Neuronal stem cell (in vitro differentiated cells): Measurements from ENCODE around the gene FMO3.

Source experiments
- DNase-seq: peaks from one replicate; pipeline ENCODE4 v3.0.0-alpha.2; 2013; ENCODE audit warnings: low spot score
- H2AFZ ChIP-seq: one replicate; pipeline ENCODE4 v1.6.1; 2013; ENCODE audit warnings: mild to moderate bottlenecking, low read length, inconsistent platforms
- H2AK5ac ChIP-seq: 2 replicates; pipeline ENCODE4 v1.6.1; 2013; ENCODE audit warnings: low read depth, mild to moderate bottlenecking, inconsistent platforms, low read length, moderate library complexity, mixed read lengths
- H2BK120ac ChIP-seq: 2 replicates; pipeline ENCODE4 v1.6.1; 2013; ENCODE audit warnings: low read depth, mild to moderate bottlenecking, inconsistent platforms, low read length, moderate library complexity, mixed read lengths
- H2BK12ac ChIP-seq: one replicate; pipeline ENCODE4 v1.6.1; 2013; ENCODE audit warnings: low read length, inconsistent platforms
- H2BK15ac ChIP-seq: 2 replicates; pipeline ENCODE4 v1.6.1; 2013; ENCODE audit warnings: mild to moderate bottlenecking, low read length, inconsistent platforms, mixed read lengths
- H2BK5ac ChIP-seq: one replicate; pipeline ENCODE4 v1.6.1; 2013; ENCODE audit warnings: inconsistent platforms, mild to moderate bottlenecking, low read length, moderate library complexity
- H3K14ac ChIP-seq: one replicate; pipeline ENCODE4 v1.6.1; 2013; ENCODE audit warnings: low read length, inconsistent platforms
- H3K18ac ChIP-seq: 2 replicates; pipeline ENCODE4 v1.6.1; 2013; ENCODE audit warnings: low read length, inconsistent platforms
- H3K23ac ChIP-seq: 2 replicates; pipeline ENCODE4 v1.6.1; 2013; ENCODE audit warnings: low read depth, mild to moderate bottlenecking, mixed read lengths, low read length, inconsistent platforms; ENCODE audit not compliant: poor library complexity
- H3K27ac ChIP-seq: replicated peaks from 3 replicates; pipeline ENCODE4 v1.5.1; 2013; ENCODE audit warnings: low read length, inconsistent platforms
- H3K27me3 ChIP-seq, 3 experiments: 2 replicates each; pipeline ENCODE4 v1.6.1; 2013; ENCODE audit warnings: low read length in 3 of 3, mild to moderate bottlenecking in 2 of 3, inconsistent platforms in 1 of 3, low read depth in 1 of 3, mixed read lengths in 1 of 3, moderate library complexity in 1 of 3; ENCODE audit not compliant: control insufficient read depth in 3 of 3, insufficient read depth in 3 of 3
- H3K36me3 ChIP-seq, 2 donors: replicated peaks in 1 of 2; 2 replicates each; pipeline ENCODE4 v1.6.1; 2013; ENCODE audit warnings: low read length in 2 of 2; ENCODE audit not compliant: control insufficient read depth in 2 of 2, insufficient read depth in 2 of 2
- H3K4ac ChIP-seq: 2 replicates; pipeline ENCODE4 v1.6.1; 2013; ENCODE audit warnings: inconsistent platforms, mild to moderate bottlenecking, low read length, moderate library complexity
- H3K4me1 ChIP-seq, 2 donors: 1 replicate in 1 of 2; 2 replicates in 1 of 2; pipeline ENCODE4 v1.6.1; 2013; ENCODE audit warnings: low read length in 2 of 2, low read depth in 1 of 2; ENCODE audit not compliant: control insufficient read depth in 2 of 2, insufficient read depth in 1 of 2
- H3K4me2 ChIP-seq: one replicate; pipeline ENCODE4 v1.6.1; 2013; ENCODE audit warnings: mild to moderate bottlenecking, low read length, inconsistent platforms; ENCODE audit not compliant: insufficient read depth, poor library complexity, severe bottlenecking
- H3K4me3 ChIP-seq, 2 donors: 2 replicates each; pipeline ENCODE4 v1.5.1; 2013; ENCODE audit warnings: low read length in 2 of 2, mild to moderate bottlenecking in 2 of 2, inconsistent platforms in 1 of 2, moderate library complexity in 1 of 2
- H3K79me1 ChIP-seq: one replicate; pipeline ENCODE4 v1.6.1; 2013; ENCODE audit warnings: low read depth, mild to moderate bottlenecking, inconsistent platforms, low read length, moderate library complexity
- H3K9ac ChIP-seq: one replicate; pipeline ENCODE4 v1.6.1; 2013; ENCODE audit warnings: mild to moderate bottlenecking, low read depth, low read length, inconsistent platforms; ENCODE audit not compliant: poor library complexity
- H3K9me3 ChIP-seq, 2 donors: replicated peaks in 1 of 2; 2 replicates each; pipeline versions ENCODE3 to v1.6.1; 2013; ENCODE audit warnings: low read length in 2 of 2, mild to moderate bottlenecking in 2 of 2, inconsistent platforms in 1 of 2, low read depth in 1 of 2, mixed read lengths in 1 of 2, moderate library complexity in 1 of 2; ENCODE audit not compliant: control insufficient read depth in 2 of 2, insufficient read depth in 1 of 2
- H4K8ac ChIP-seq: one replicate; pipeline ENCODE4 v1.6.1; 2013; ENCODE audit warnings: low read depth, mild to moderate bottlenecking, inconsistent platforms, low read length, moderate library complexity
- H4K91ac ChIP-seq: one replicate; pipeline ENCODE4 v1.6.1; 2013; ENCODE audit warnings: low read length, low read depth, mild to moderate bottlenecking, inconsistent platforms; ENCODE audit not compliant: poor library complexity
- WGBS, 2 donors: extraction: QIAGEN DNeasy Blood & Tissue Kit; methylation state at CpG; one replicate each; pipeline ENCODE4 v1.1.7; 2013; ENCODE audit warnings: missing lambda C conversion rate in 2 of 2, mixed read lengths in 1 of 2; ENCODE audit not compliant: insufficient read length in 2 of 2, insufficient replicate concordance in 1 of 2; ENCODE audit errors: extremely low coverage in 2 of 2; 5-methylcytosine and 5-hydroxymethylcytosine counted together

Gene FMO3

DNA sequence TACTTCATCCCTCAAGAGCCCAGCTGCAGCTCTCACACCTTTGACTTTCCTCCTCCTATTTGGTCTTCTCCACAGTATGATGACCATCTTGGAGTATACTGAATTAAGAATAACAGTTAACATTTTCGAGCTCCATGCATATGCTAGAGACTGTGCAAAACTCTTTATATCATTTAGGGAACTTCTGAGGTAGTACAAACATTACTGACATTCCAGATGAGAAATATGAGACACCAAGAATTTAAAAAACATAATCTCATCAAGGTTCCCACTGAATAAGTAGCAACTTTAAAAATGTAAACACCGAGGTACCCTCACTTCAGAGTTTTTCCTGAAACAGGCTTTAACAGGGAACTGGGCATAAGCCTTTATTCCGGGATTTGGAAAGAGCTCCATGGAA lies 22.7 kb downstream of the FMO3 start:
- Histone ChIP-seq H2AK5ac (no peak overlapping the region), H4K8ac (no peak overlapping the region), H4K91ac (no peak overlapping the region), H3K14ac (no peak overlapping the region), H3K23ac (no peak overlapping the region), H3K4me2 (no peak overlapping the region), H3K27ac (no peak overlapping the region), H2AFZ (no peak overlapping the region), H2BK12ac (no peak overlapping the region), H3K36me3 (no peaks in the 10 kb centered on the region), H3K9ac (no peak overlapping the region), H3K4ac (no peak overlapping the region), H3K27me3 (no peaks in the 10 kb centered on the region), H2BK5ac (no peak overlapping the region), H3K4me1 (no peaks in the 10 kb centered on the region), H2BK15ac (no peak overlapping the region), H3K18ac (no peak overlapping the region), H3K4me3 (no peak overlapping the region), H3K9me3 (no peaks in the 10 kb centered on the region), H2BK120ac (no peak overlapping the region), H3K79me1 (no peaks in the 10 kb centered on the region)
- DNase-seq = no peak
- no CpG with 5 or more reads among the region's 3 CpGs for WGBS, 2 donors

DNA sequence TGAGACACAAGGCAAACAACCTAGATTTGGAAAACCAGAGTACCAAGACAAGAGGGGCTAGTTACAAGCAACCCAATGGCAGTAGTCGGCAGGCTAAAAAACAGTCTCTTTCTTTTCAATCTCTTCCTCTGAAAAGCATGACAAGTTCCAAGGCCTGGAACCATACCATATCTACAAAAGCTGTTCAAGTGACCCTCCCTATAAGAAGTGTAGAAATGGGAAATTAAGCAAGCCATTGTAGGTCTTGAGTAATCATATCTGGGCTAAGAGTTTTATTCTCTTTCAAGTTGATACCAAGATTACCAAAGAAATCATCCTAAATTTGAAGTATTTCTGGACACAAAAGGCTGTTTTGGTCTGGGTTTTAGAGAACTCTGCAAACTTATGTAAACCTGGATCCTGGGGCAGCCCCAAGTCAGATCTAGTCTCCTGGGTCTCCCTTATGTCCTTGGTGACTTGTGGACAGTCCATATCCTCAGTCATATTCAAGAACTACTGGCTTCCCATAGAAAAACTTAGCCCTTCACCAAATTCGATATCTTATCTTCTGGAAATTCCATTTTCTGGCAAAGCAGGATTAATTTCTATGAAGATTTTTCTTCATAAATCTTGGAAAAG lies 24.7 kb downstream of the FMO3 start:
- Histone ChIP-seq H3K27ac (no peak overlapping the region), H3K79me1 (no peaks in the 10 kb centered on the region), H2BK15ac (no peak overlapping the region), H3K9ac (no peak overlapping the region), H2BK12ac (no peak overlapping the region), H2AK5ac (no peak overlapping the region), H3K9me3 (no peaks in the 10 kb centered on the region), H3K4me2 (no peak overlapping the region), H4K8ac (no peak overlapping the region), H3K14ac (no peak overlapping the region), H3K23ac (no peak overlapping the region), H3K4me1 (no peaks in the 10 kb centered on the region), H2AFZ (no peak overlapping the region), H2BK5ac (no peak overlapping the region), H3K27me3 (no peaks in the 10 kb centered on the region), H4K91ac (no peak overlapping the region), H3K4me3 (no peak overlapping the region), H3K4ac (no peak overlapping the region), H3K36me3 (no peaks in the 10 kb centered on the region), H3K18ac (no peak overlapping the region), H2BK120ac (no peak overlapping the region)
- no peak for DNase-seq
- no CpG with 5 or more reads among the region's 2 CpGs for WGBS, 2 donors

DNA sequence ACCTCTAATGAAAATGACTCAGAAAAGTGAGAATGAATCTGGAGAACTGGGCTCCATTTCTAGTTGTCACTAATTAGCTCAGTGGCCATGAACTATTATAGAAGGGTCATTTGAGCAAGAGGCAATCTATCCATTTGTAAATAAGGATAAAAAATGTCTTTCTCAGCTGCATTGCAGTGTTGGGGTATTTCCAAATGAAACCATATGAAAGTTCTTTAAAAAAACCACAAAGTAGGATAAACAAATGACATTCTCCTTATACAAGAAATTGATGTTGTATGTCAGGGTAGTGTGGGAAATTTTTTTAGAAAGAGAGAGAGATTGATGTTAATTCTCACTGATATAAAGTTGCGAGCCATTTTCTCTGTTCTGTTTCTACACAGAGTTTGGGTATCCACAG lies 26.0 kb downstream of the FMO3 start:
- no peaks in the 10 kb centered on the region for H3K36me3 ChIP-seq
- H3K23ac ChIP-seq = no peak overlapping the region
- no peak overlapping the region for H2BK12ac ChIP-seq
- no peak overlapping the region for H4K8ac ChIP-seq
- H3K4me3 ChIP-seq = no peak overlapping the region
- no peak overlapping the region for H3K9ac ChIP-seq
- no CpG with 5 or more reads among the region's 1 CpG for WGBS, 2 donors
- H3K4me2 ChIP-seq = no peak overlapping the region
- H2BK15ac ChIP-seq = no peak overlapping the region
- no peak overlapping the region for H3K14ac ChIP-seq
- H2BK5ac ChIP-seq = no peak overlapping the region
- no peak overlapping the region for H3K4ac ChIP-seq
- H3K79me1 ChIP-seq = no peaks in the 10 kb centered on the region
- no peak overlapping the region for H2AK5ac ChIP-seq
- H3K27me3 ChIP-seq = no peaks in the 10 kb centered on the region
- H3K18ac ChIP-seq = no peak overlapping the region
- DNase-seq = no peak
- no peak overlapping the region for H2BK120ac ChIP-seq
- no peaks in the 10 kb centered on the region for H3K4me1 ChIP-seq
- H3K9me3 ChIP-seq = no peaks in the 10 kb centered on the region
- H4K91ac ChIP-seq = no peak overlapping the region
- no peak overlapping the region for H3K27ac ChIP-seq
- no peak overlapping the region for H2AFZ ChIP-seq

DNA sequence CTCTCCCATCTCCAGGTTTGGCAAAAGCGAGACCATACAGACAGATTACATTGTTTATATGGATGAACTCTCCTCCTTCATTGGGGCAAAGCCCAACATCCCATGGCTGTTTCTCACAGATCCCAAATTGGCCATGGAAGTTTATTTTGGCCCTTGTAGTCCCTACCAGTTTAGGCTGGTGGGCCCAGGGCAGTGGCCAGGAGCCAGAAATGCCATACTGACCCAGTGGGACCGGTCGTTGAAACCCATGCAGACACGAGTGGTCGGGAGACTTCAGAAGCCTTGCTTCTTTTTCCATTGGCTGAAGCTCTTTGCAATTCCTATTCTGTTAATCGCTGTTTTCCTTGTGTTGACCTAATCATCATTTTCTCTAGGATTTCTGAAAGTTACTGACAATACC lies 26.4 kb downstream of the FMO3 start:
- Histone ChIP-seq H2BK120ac (no peak overlapping the region), H3K4ac (no peak overlapping the region), H2AFZ (no peak overlapping the region), H3K79me1 (no peaks in the 10 kb centered on the region), H3K36me3 (no peaks in the 10 kb centered on the region), H2AK5ac (no peak overlapping the region), H3K18ac (no peak overlapping the region), H3K4me1 (no peaks in the 10 kb centered on the region), H2BK12ac (no peak overlapping the region), H3K14ac (no peak overlapping the region), H2BK15ac (no peak overlapping the region), H2BK5ac (no peak overlapping the region), H3K27ac (no peak overlapping the region), H4K8ac (no peak overlapping the region), H3K23ac (no peak overlapping the region), H3K9me3 (no peaks in the 10 kb centered on the region), H3K4me2 (no peak overlapping the region), H3K4me3 (no peak overlapping the region), H3K27me3 (no peaks in the 10 kb centered on the region), H4K91ac (no peak overlapping the region), H3K9ac (no peak overlapping the region)
- DNase-seq = no peak
- WGBS, 2 donors = no CpG with 5 or more reads among the region's 6 CpGs
